SK-N-SH treated with all-trans-retinoic acid at 6 μM for 48 hours (cell line): ENCODE data around the gene ACACB.

Experiments used
- ARNTL ChIP-seq: fragments of 450-650 bp; formaldehyde crosslinking; IDR thresholded peaks from 2 replicates; pipeline ENCODE4 v1.5.0; 2020; ENCODE audit warnings: low read depth, mild to moderate bottlenecking, moderate library complexity, borderline replicate concordance
- ISL1 ChIP-seq: fragments of 250-450 bp; sonication (Bioruptor Pico); IDR thresholded peaks from 2 replicates; pipeline ENCODE4 v2.1.2; 2022; ENCODE audit warnings: mild to moderate bottlenecking, moderate library complexity
- PPARA ChIP-seq: fragments of 250-450 bp; sonication (Bioruptor Pico); IDR thresholded peaks from 2 replicates; pipeline ENCODE4 v1.5.0; 2020; ENCODE audit warnings: mild to moderate bottlenecking, borderline replicate concordance
- RARB ChIP-seq: fragments of 250-450 bp; sonication (Bioruptor Pico); IDR thresholded peaks from 2 replicates; pipeline ENCODE4 v1.8.0; 2021; ENCODE audit warnings: mild to moderate bottlenecking, moderate library complexity
- SNAI2 ChIP-seq: fragments of 250-450 bp; sonication (Bioruptor Pico); IDR thresholded peaks from 2 replicates; pipeline ENCODE4 v1.5.0; 2020; ENCODE audit warnings: mild to moderate bottlenecking, moderate library complexity
- TCF4 ChIP-seq: fragments of 250-450 bp; sonication (Bioruptor Pico); IDR thresholded peaks from 2 replicates; pipeline ENCODE4 v1.8.0; 2021; ENCODE audit warnings: mild to moderate bottlenecking, moderate library complexity, borderline replicate concordance
- TOX ChIP-seq: fragments of 250-450 bp; sonication (Bioruptor Pico); IDR thresholded peaks from 2 replicates; pipeline ENCODE4 v1.8.0; 2021; ENCODE audit warnings: mild to moderate bottlenecking, moderate library complexity, borderline replicate concordance
- ZNF565 ChIP-seq: fragments of 450-650 bp; formaldehyde crosslinking; conservative IDR thresholded peaks from 2 replicates; pipeline ENCODE4 v1.5.0; 2020; ENCODE audit warnings: low read depth, mild to moderate bottlenecking, moderate library complexity
- ZNF70 ChIP-seq: fragments of 450-650 bp; formaldehyde crosslinking; IDR thresholded peaks from 2 replicates; pipeline ENCODE4 v1.5.0; 2020; ENCODE audit warnings: mild to moderate bottlenecking, moderate library complexity
- ZNF8 ChIP-seq: fragments of 450-650 bp; formaldehyde crosslinking; IDR thresholded peaks from 2 replicates; pipeline ENCODE4 v1.5.0; 2020; ENCODE audit warnings: mild to moderate bottlenecking, moderate library complexity
- TF ChIP-seq, protein P1 (sequence below): fragments of 250-450 bp; sonication (Bioruptor Pico); IDR thresholded peaks from 2 replicates; pipeline ENCODE4 v1.5.1; 2020; ENCODE audit warnings: low read depth, mild to moderate bottlenecking, moderate library complexity
- TF ChIP-seq, protein P2 (sequence below): fragments of 250-450 bp; sonication (Bioruptor Pico); IDR thresholded peaks from 2 replicates; pipeline ENCODE4 v1.5.0; 2020; ENCODE audit warnings: mild to moderate bottlenecking, moderate library complexity
- TF ChIP-seq, protein P3 (sequence below): fragments of 250-450 bp; sonication (Bioruptor Pico); IDR thresholded peaks from 2 replicates; pipeline ENCODE4 v1.8.0; 2020; ENCODE audit warnings: mild to moderate bottlenecking, moderate library complexity, borderline replicate concordance
- TF ChIP-seq, protein P4 (sequence below): fragments of 250-450 bp; sonication (Bioruptor Pico); IDR thresholded peaks from 2 replicates; pipeline ENCODE4 v1.5.1; 2021; ENCODE audit warnings: mild to moderate bottlenecking, moderate library complexity

DNA sequence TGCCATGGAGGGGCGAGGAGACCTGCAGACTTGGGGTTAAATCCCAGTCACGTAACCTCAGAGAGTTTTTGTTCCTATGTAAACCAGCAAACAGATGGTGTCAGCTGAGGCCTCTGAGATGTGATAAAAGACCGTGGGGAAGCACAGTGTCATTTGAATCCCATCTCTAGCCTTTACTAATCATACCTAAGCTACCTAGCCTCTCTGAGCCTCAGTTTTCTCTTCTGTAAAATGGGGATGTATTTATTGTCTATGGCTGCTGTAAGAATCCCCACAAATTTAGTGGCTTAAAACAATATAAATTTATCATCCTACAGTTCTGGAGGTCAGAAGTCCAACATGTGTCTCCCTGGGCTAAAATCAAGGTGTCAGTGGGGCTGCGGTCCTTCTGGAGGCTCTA lies 158.8 kb downstream of the ACACB start:
- no peak for TF ChIP-seq ZNF565 (CRISPR knock-in tag)
- TF ChIP-seq, protein P1, sequence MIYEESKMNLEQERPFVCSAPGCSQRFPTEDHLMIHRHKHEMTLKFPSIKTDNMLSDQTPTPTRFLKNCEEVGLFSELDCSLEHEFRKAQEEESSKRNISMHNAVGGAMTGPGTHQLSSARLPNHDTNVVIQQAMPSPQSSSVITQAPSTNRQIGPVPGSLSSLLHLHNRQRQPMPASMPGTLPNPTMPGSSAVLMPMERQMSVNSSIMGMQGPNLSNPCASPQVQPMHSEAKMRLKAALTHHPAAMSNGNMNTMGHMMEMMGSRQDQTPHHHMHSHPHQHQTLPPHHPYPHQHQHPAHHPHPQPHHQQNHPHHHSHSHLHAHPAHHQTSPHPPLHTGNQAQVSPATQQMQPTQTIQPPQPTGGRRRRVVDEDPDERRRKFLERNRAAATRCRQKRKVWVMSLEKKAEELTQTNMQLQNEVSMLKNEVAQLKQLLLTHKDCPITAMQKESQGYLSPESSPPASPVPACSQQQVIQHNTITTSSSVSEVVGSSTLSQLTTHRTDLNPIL (CRISPR knock-in tag) = no peak
- TF ChIP-seq, protein P2, sequence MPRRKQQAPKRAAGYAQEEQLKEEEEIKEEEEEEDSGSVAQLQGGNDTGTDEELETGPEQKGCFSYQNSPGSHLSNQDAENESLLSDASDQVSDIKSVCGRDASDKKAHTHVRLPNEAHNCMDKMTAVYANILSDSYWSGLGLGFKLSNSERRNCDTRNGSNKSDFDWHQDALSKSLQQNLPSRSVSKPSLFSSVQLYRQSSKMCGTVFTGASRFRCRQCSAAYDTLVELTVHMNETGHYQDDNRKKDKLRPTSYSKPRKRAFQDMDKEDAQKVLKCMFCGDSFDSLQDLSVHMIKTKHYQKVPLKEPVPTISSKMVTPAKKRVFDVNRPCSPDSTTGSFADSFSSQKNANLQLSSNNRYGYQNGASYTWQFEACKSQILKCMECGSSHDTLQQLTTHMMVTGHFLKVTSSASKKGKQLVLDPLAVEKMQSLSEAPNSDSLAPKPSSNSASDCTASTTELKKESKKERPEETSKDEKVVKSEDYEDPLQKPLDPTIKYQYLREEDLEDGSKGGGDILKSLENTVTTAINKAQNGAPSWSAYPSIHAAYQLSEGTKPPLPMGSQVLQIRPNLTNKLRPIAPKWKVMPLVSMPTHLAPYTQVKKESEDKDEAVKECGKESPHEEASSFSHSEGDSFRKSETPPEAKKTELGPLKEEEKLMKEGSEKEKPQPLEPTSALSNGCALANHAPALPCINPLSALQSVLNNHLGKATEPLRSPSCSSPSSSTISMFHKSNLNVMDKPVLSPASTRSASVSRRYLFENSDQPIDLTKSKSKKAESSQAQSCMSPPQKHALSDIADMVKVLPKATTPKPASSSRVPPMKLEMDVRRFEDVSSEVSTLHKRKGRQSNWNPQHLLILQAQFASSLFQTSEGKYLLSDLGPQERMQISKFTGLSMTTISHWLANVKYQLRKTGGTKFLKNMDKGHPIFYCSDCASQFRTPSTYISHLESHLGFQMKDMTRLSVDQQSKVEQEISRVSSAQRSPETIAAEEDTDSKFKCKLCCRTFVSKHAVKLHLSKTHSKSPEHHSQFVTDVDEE (CRISPR knock-in tag) = no peak
- TF ChIP-seq SNAI2 (CRISPR knock-in tag) = no peak
- TF ChIP-seq ISL1 = no peak
- TF ChIP-seq, protein P3, sequence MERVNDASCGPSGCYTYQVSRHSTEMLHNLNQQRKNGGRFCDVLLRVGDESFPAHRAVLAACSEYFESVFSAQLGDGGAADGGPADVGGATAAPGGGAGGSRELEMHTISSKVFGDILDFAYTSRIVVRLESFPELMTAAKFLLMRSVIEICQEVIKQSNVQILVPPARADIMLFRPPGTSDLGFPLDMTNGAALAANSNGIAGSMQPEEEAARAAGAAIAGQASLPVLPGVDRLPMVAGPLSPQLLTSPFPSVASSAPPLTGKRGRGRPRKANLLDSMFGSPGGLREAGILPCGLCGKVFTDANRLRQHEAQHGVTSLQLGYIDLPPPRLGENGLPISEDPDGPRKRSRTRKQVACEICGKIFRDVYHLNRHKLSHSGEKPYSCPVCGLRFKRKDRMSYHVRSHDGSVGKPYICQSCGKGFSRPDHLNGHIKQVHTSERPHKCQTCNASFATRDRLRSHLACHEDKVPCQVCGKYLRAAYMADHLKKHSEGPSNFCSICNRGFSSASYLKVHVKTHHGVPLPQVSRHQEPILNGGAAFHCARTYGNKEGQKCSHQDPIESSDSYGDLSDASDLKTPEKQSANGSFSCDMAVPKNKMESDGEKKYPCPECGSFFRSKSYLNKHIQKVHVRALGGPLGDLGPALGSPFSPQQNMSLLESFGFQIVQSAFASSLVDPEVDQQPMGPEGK = no peak
- TF ChIP-seq, protein P4, sequence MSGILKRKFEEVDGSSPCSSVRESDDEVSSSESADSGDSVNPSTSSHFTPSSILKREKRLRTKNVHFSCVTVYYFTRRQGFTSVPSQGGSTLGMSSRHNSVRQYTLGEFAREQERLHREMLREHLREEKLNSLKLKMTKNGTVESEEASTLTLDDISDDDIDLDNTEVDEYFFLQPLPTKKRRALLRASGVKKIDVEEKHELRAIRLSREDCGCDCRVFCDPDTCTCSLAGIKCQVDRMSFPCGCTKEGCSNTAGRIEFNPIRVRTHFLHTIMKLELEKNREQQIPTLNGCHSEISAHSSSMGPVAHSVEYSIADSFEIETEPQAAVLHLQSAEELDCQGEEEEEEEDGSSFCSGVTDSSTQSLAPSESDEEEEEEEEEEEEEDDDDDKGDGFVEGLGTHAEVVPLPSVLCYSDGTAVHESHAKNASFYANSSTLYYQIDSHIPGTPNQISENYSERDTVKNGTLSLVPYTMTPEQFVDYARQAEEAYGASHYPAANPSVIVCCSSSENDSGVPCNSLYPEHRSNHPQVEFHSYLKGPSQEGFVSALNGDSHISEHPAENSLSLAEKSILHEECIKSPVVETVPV = no peak
- TF ChIP-seq TCF4 (CRISPR knock-in tag) = no peak
- TF ChIP-seq TOX (CRISPR knock-in tag) = no peak
- no peak for TF ChIP-seq ZNF70 (CRISPR knock-in tag)
- no peak for TF ChIP-seq ZNF8 (CRISPR knock-in tag)
- no peak for TF ChIP-seq RARB (CRISPR knock-in tag)
- TF ChIP-seq ARNTL (CRISPR knock-in tag) = no peak
- no peak for TF ChIP-seq PPARA (CRISPR knock-in tag)
